ENCODE data around the gene RNF112. TPM values are rescaled to one million over a fixed set of nuclear protein-coding genes. Genes with fewer than 3 reads are reported as not detected.
A peak's percentile ranks its signal among the peaks of the same experiment; 100 is the strongest.

Gene RNF112
- total and polyA plus RNA-seq, 2 of the 8 experiments (the other 6 are each of a cell fraction or from before 2014, with no cell fraction given), result 1.1 to 2.2 TPM

DNA sequence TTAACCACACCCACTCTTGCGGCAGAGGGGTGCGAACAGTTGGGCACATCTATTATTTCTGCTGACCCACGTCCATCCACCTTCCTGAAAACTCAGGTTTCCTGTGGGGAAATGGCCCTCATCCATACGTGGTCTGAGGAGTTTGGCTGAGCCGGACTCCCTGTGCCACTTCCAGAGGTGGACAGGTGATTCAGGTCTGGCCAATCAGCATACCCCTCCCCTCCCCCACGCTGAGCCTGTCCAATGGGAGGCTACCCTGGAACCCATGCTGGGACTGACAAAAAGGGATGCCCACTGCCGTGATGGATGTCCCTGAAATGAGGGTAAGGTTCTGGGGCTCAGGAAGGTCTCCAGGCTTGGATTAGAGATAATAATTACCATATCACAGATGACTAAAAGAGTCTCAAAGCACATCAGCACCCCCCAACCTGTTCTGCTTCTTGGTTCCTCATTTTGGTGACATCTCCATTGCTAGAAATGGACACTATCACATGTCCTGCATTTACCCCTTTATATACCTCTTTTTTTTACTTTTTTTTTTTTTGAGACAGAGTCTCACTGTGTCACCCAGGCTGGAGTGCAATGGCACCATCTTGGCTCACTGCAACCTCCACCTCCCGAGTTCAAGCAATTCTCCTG, 38.0 kb upstream of the RNF112 start:
- no peak overlapping the region for H3K4me2 ChIP-seq (ENCODE audit: insufficient read depth in 1 of 2, low read depth in 2 of 2, low read length in 2 of 2)
- no peak overlapping the region for H3K9ac ChIP-seq (replicated peaks in 1 of 4; ENCODE audit: extremely low read depth in 1 of 4, low read depth in 3 of 4, low read length in 3 of 4)
- no peaks in the 10 kb centered on the region for H3K36me3 ChIP-seq (ENCODE audit: control insufficient read depth in 2 of 4, insufficient read depth in 4 of 4, low read length in 3 of 4)
- no peaks in the 10 kb centered on the region for H3K27me3 ChIP-seq (replicated peaks in 1 of 4; ENCODE audit: control insufficient read depth in 3 of 4, extremely low read depth in 1 of 4, insufficient read depth in 3 of 4, low read length in 3 of 4)
- no peaks in the 10 kb centered on the region; the same call in 1 of the 2 replicates for H3K79me1 ChIP-seq (ENCODE audit: low read depth, low read length)
- peaks cover 0 to 3% (median 2%) of the 10 kb centered on the region in 4 experiments; a peak in 5 of 7 replicates for H3K4me1 ChIP-seq (replicated peaks in 1 of 4; ENCODE audit: control insufficient read depth in 3 of 4, insufficient read depth in 4 of 4, low read length in 3 of 4)
- no peak overlapping the region for H3K4ac ChIP-seq (replicated peaks; ENCODE audit: insufficient read length, low read depth, low read length)
- no peak for DNase-seq (ENCODE audit: low read depth in 1 of 2, low spot score in 2 of 2)
- ChIA-PET CTCF (ENCODE audit: partially characterized antibody) (interaction anchor here (0.7 to 2.0 kb wide), 3 partner anchors 10 to 83 kb away, joined by 3 to 5 read pairs (median 5); no protein-coding TSS in a partner anchor), POLR2A (ENCODE audit: partially characterized antibody) (interaction anchor here (0.6 to 1.5 kb wide), 3 partner anchors 10 to 30 kb away, joined by 3 to 4 read pairs (median 3); partner anchors contain the start of gene B9D1)
- no peak for FAIRE-seq
- no peak overlapping the region for H3K27ac ChIP-seq (ENCODE audit: low read depth, low read length)
- H4K91ac ChIP-seq (replicated peaks; ENCODE audit: insufficient read length, low read length), result no peak overlapping the region
- H2AFZ ChIP-seq (ENCODE audit: low read length), result no peak overlapping the region
- H2BK5ac ChIP-seq (ENCODE audit: low read depth, low read length), result 0 out of 2 replicates have a peak overlapping the region, but pooled peaks have one; percentile 12
- H4K20me1 ChIP-seq (replicated peaks in 1 of 2; ENCODE audit: control insufficient read depth in 1 of 2, insufficient read depth in 2 of 2, low read length in 2 of 2), result no peaks in the 10 kb centered on the region
- H3K14ac ChIP-seq (ENCODE audit: insufficient read length), result no peak overlapping the region
- no peak overlapping the region for H2AK5ac ChIP-seq (ENCODE audit: low read depth, low read length)
- no peak overlapping the region for H3K4me3 ChIP-seq (ENCODE audit: extremely low read depth in 1 of 4, insufficient read depth in 2 of 4, low read depth in 3 of 4, low read length in 4 of 4)
- H2BK120ac ChIP-seq (replicated peaks; ENCODE audit: low read depth, low read length), result no peak overlapping the region
- H3K56ac ChIP-seq (replicated peaks; ENCODE audit: insufficient read length, low read depth, low read length), result no peak overlapping the region
- peak overlapping the region; percentile 7; the same call in 1 of the 2 replicates for H2BK12ac ChIP-seq (ENCODE audit: low read depth, low read length)
- H3K9me3 ChIP-seq (ENCODE audit: insufficient read depth in 2 of 2, low read depth in 1 of 2, low read length in 1 of 2), result no peaks in the 10 kb centered on the region
- 0 out of 2 replicates have a peak overlapping the region, but pooled peaks have one; percentile 36 for H2BK20ac ChIP-seq (ENCODE audit: low read length)
- no peak overlapping the region for H2BK15ac ChIP-seq (ENCODE audit: low read length)
- H3K18ac ChIP-seq (ENCODE audit: extremely low read depth, low read length), result no peak overlapping the region
- no peak overlapping the region for H3K23ac ChIP-seq (ENCODE audit: insufficient read length)
- H4K8ac ChIP-seq (ENCODE audit: extremely low read depth, insufficient read depth, low read length), result no peak overlapping the region; the same call in 1 of the 2 replicates
- no peak overlapping the region for H4K5ac ChIP-seq (ENCODE audit: insufficient read length, low read depth, low read length)
- peaks cover 0 to 4% of the 10 kb centered on the region in 2 experiments; a peak in 1 of 4 replicates for H3K79me2 ChIP-seq (ENCODE audit: control insufficient read depth in 1 of 2, insufficient read depth in 2 of 2, low read length in 2 of 2)
- WGBS, 2 experiments (ENCODE audit: extremely low coverage in 1 of 2, insufficient coverage in 1 of 2, insufficient read length in 1 of 2, insufficient replicate concordance in 2 of 2, low coverage in 1 of 2, low lambda C conversion rate in 2 of 2, missing lambda C conversion rate in 1 of 2), result 93% methylated on average over 8 of the region's 8 CpGs; no CpG with 5 or more reads in 1 of the 2 experiments
- H3K23me2 ChIP-seq (ENCODE audit: low read depth, low read length), result no peaks in the 10 kb centered on the region
- no peak for TF ChIP-seq NANOG (IDR thresholded peaks at IDR 0.05; ENCODE audit: insufficient read depth, low read depth, low read length, poor library complexity, severe bottlenecking)
- no peak for TF ChIP-seq POLR2A (IDR thresholded peaks at IDR 0.05; ENCODE audit: control extremely low read depth in 1 of 2, low read depth in 2 of 2, low read length in 2 of 2)
- TF ChIP-seq TBP (IDR thresholded peaks at IDR 0.05; ENCODE audit: low read depth, low read length), result no peak
- TF ChIP-seq, protein P1, sequence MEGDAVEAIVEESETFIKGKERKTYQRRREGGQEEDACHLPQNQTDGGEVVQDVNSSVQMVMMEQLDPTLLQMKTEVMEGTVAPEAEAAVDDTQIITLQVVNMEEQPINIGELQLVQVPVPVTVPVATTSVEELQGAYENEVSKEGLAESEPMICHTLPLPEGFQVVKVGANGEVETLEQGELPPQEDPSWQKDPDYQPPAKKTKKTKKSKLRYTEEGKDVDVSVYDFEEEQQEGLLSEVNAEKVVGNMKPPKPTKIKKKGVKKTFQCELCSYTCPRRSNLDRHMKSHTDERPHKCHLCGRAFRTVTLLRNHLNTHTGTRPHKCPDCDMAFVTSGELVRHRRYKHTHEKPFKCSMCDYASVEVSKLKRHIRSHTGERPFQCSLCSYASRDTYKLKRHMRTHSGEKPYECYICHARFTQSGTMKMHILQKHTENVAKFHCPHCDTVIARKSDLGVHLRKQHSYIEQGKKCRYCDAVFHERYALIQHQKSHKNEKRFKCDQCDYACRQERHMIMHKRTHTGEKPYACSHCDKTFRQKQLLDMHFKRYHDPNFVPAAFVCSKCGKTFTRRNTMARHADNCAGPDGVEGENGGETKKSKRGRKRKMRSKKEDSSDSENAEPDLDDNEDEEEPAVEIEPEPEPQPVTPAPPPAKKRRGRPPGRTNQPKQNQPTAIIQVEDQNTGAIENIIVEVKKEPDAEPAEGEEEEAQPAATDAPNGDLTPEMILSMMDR (IDR thresholded peaks at IDR 0.05; ENCODE audit: control extremely low read depth in 1 of 3, insufficient read depth in 1 of 3, low read depth in 1 of 3, low read length in 3 of 3), result no peak
- no peak for TF ChIP-seq RNF2 (IDR thresholded peaks at IDR 0.05; ENCODE audit: borderline replicate concordance, low read depth, low read length, missing control alignments, poor library complexity, severe bottlenecking)
- TF ChIP-seq PHF8 (conservative IDR thresholded peaks at IDR 0.05; ENCODE audit: low read depth, low read length), result no peak
- TF ChIP-seq NRF1 (IDR thresholded peaks at IDR 0.05; ENCODE audit: low read depth, low read length), result no peak
- no peak for TF ChIP-seq FOSL1 (IDR thresholded peaks at IDR 0.05; ENCODE audit: insufficient read depth, low read depth, low read length)
- TF ChIP-seq EGR1 (IDR thresholded peaks at IDR 0.05; ENCODE audit: borderline replicate concordance, low read depth, low read length), result no peak

Data from H1 (cell line).